ENCODE data around the gene MGRN1. TPM values are rescaled to one million over a fixed set of nuclear protein-coding genes. Genes with fewer than 3 reads are reported as not detected.

MGRN1 gene
- total RNA-seq, 1 experiment from 2014 or later, result 54.6 TPM

- CTCF ChIA-PET, result no interaction called here
- no peaks in the 10 kb centered on the region for H3K27me3 ChIP-seq (replicated peaks; ENCODE audit: insufficient read depth, low read depth, low read length, poor library complexity)
- H3K27ac ChIP-seq (ENCODE audit: low read depth, low read length, poor library complexity, severe bottlenecking), result no peak overlapping the region
- peaks cover 14% of the 10 kb centered on the region for H3K36me3 ChIP-seq (ENCODE audit: insufficient read depth, low read length, poor library complexity, severe bottlenecking)
- POLR2A ChIA-PET (ENCODE audit: low non-redundant PET), result no interaction called here
- no peaks in the 10 kb centered on the region for H3K4me1 ChIP-seq (ENCODE audit: insufficient read depth, low read length, poor library complexity, severe bottlenecking)
- H3K9me3 ChIP-seq (ENCODE audit: low read depth, low read length, poor library complexity, severe bottlenecking), result no peaks in the 10 kb centered on the region
- TF ChIP-seq CTCF (conservative IDR thresholded peaks at IDR 0.05; ENCODE audit: low read depth, low read length), result no peak
- TF ChIP-seq EZH2 (IDR thresholded peaks at IDR 0.05; ENCODE audit: borderline replicate concordance, low read depth, low read length, poor library complexity, severe bottlenecking), result no peak
- no TSS peak for BruUV-seq (replicated peaks)
- intact Hi-C loops (cut with micrococcal nuclease; ENCODE audit: unreplicated experiment), result no loop called here
- no peak for DNase-seq (ENCODE audit: low spot score)
- H3K4me3 ChIP-seq (ENCODE audit: low read depth, low read length, poor library complexity, severe bottlenecking), result no peak overlapping the region
These were observed 105.2 kb downstream of the MGRN1 start for GRCh38 chr16:4729876-4730275.

DNA sequence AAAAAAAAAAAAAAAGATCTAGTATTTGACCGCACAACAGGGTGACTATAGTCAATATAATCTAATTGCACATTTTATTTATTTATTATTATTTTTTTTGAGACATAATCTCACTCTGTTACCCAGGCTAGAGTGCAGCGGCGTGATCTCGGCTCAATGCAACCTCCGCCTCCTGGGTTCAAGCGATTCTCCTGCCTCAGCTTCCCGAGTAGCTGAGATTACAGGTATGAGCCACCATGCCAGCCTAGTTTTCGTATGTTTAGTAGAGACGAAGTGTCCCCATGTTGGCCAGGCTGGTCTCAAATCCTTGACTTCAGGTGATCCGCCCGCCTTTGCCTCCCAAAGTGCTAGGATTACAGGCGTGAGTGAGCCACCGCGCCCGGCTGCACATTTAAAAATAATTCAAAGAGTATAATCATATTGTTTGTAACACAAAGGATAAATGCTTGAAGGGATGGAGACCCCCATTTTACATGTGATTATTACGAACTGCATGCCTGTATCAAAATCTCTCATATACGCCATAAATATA, 108.7 kb downstream of the MGRN1 start:
- Histone ChIP-seq H3K4me3 (ENCODE audit: low read depth, low read length, poor library complexity, severe bottlenecking) (peak overlapping the region; percentile 96), H3K27ac (ENCODE audit: low read depth, low read length, poor library complexity, severe bottlenecking) (peak overlapping the region; percentile 86), H3K4me1 (ENCODE audit: insufficient read depth, low read length, poor library complexity, severe bottlenecking) (no peaks in the 10 kb centered on the region), H3K36me3 (ENCODE audit: insufficient read depth, low read length, poor library complexity, severe bottlenecking) (peaks cover 7% of the 10 kb centered on the region), H3K9me3 (ENCODE audit: low read depth, low read length, poor library complexity, severe bottlenecking) (no peaks in the 10 kb centered on the region), H3K27me3 (replicated peaks; ENCODE audit: insufficient read depth, low read depth, low read length, poor library complexity) (no peaks in the 10 kb centered on the region)
- ChIA-PET CTCF (no interaction called here), POLR2A (ENCODE audit: low non-redundant PET) (no interaction called here)
- intact Hi-C loops (cut with micrococcal nuclease; ENCODE audit: unreplicated experiment), result no loop called here
- TF ChIP-seq EZH2 (IDR thresholded peaks at IDR 0.05; ENCODE audit: borderline replicate concordance, low read depth, low read length, poor library complexity, severe bottlenecking) (no peak), CTCF (conservative IDR thresholded peaks at IDR 0.05; ENCODE audit: low read depth, low read length) (no peak)
- no TSS peak for BruUV-seq (replicated peaks)
- DNase-seq (ENCODE audit: low spot score), result no peak

DNA sequence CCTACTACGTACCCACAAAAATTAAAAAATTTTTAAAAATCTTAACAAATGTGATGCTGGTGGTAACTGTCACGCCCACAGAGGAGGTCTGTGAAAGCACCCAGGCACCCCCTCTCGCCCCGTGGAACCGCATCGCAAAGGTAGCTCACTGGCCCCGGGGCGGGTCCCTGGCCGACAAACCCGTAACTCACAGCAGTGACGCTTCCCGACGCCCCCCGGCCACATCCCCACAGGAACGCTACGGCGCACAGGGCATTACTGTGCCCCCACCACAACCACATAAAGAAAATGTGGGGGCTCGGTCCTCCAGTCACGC, 109.1 kb downstream of the MGRN1 start:
- no peak for DNase-seq (ENCODE audit: low spot score)
- Histone ChIP-seq H3K27ac (ENCODE audit: low read depth, low read length, poor library complexity, severe bottlenecking) (peak overlapping the region; percentile 86), H3K27me3 (replicated peaks; ENCODE audit: insufficient read depth, low read depth, low read length, poor library complexity) (no peaks in the 10 kb centered on the region), H3K4me1 (ENCODE audit: insufficient read depth, low read length, poor library complexity, severe bottlenecking) (no peaks in the 10 kb centered on the region), H3K4me3 (ENCODE audit: low read depth, low read length, poor library complexity, severe bottlenecking) (peak overlapping the region; percentile 96), H3K9me3 (ENCODE audit: low read depth, low read length, poor library complexity, severe bottlenecking) (no peaks in the 10 kb centered on the region), H3K36me3 (ENCODE audit: insufficient read depth, low read length, poor library complexity, severe bottlenecking) (peaks cover 7% of the 10 kb centered on the region)
- ChIA-PET POLR2A (ENCODE audit: low non-redundant PET) (no interaction called here), CTCF (interaction anchor here (0.6 to 1.0 kb wide), 2 partner anchors 35 to 109 kb away, joined by 3 to 4 read pairs; partner anchors contain the start of gene MGRN1)
- TF ChIP-seq EZH2 (IDR thresholded peaks at IDR 0.05; ENCODE audit: borderline replicate concordance, low read depth, low read length, poor library complexity, severe bottlenecking) (no peak), CTCF (conservative IDR thresholded peaks at IDR 0.05; ENCODE audit: low read depth, low read length) (no peak)
- no TSS peak for BruUV-seq (replicated peaks)
- intact Hi-C loops (cut with micrococcal nuclease; ENCODE audit: unreplicated experiment), result no loop called here
